Measurements from ENCODE around the gene MMEL1.

Gene MMEL1

DNA sequence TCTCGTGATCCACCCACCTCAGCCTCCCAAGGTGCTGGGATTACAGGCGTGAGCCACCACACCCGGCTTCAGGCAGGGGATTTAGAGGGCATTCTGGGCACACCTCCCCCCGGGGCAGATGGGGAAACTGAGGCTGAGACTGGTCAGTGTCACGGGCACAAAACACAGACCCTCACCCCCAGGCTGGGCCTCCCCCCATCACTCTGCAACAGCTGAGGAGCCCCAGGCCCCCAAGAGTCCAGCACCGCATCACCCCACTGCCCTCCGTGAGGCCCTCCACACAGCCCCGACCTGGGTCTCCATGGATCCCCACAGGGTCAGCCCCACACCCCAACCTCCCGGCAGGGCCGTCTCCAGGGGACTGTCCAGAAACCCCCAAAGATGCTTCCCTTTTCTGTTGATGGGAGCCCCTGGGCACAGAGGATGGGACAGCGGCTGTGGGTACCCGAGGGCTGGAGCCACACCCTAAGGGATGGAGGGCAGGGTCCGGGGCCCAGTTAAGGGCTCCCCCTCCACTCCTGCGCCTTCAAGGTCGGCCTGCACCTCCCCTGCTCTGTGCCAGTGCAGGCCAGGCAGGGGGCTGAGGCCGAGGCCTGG is 65.6 kb downstream of the MMEL1 start:
- Histone ChIP-seq H3K36me3 (peaks cover 22% of the 10 kb centered on the region), H3K4me1 (ENCODE audit: control insufficient read depth in 1 of 2, insufficient read depth in 1 of 2, low read depth in 1 of 2, low read length in 1 of 2) (no peaks in the 10 kb centered on the region), H3K27ac (no peak overlapping the region), H3K9me3 (no peaks in the 10 kb centered on the region), H3K27me3 (no peaks in the 10 kb centered on the region), H3K4me3 (ENCODE audit: low read depth in 1 of 2, low read length in 1 of 2) (no peak overlapping the region)
- TF ChIP-seq, protein P1, sequence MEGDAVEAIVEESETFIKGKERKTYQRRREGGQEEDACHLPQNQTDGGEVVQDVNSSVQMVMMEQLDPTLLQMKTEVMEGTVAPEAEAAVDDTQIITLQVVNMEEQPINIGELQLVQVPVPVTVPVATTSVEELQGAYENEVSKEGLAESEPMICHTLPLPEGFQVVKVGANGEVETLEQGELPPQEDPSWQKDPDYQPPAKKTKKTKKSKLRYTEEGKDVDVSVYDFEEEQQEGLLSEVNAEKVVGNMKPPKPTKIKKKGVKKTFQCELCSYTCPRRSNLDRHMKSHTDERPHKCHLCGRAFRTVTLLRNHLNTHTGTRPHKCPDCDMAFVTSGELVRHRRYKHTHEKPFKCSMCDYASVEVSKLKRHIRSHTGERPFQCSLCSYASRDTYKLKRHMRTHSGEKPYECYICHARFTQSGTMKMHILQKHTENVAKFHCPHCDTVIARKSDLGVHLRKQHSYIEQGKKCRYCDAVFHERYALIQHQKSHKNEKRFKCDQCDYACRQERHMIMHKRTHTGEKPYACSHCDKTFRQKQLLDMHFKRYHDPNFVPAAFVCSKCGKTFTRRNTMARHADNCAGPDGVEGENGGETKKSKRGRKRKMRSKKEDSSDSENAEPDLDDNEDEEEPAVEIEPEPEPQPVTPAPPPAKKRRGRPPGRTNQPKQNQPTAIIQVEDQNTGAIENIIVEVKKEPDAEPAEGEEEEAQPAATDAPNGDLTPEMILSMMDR (IDR thresholded peaks at IDR 0.05) = no peak

GRCh38 chr1:2566101-2567045 is 66.4 kb downstream of the MMEL1 start:
- no peak overlapping the region for H3K27ac ChIP-seq
- no peaks in the 10 kb centered on the region for H3K9me3 ChIP-seq
- peaks cover 30% of the 10 kb centered on the region for H3K36me3 ChIP-seq
- TF ChIP-seq, protein P1 (IDR thresholded peaks at IDR 0.05) = no peak
- H3K4me1 ChIP-seq (ENCODE audit: control insufficient read depth in 1 of 2, insufficient read depth in 1 of 2, low read depth in 1 of 2, low read length in 1 of 2) = no peaks in the 10 kb centered on the region
- no peaks in the 10 kb centered on the region for H3K27me3 ChIP-seq
- no peak overlapping the region for H3K4me3 ChIP-seq (ENCODE audit: low read depth in 1 of 2, low read length in 1 of 2)

- Histone ChIP-seq H3K9me3 (no peaks in the 10 kb centered on the region), H3K36me3 (peaks cover 45% of the 10 kb centered on the region), H3K4me1 (ENCODE audit: control insufficient read depth in 1 of 2, insufficient read depth in 1 of 2, low read depth in 1 of 2, low read length in 1 of 2) (no peaks in the 10 kb centered on the region), H3K27ac (peak overlapping the region; percentile 36), H3K4me3 (ENCODE audit: low read depth in 1 of 2, low read length in 1 of 2) (no peak overlapping the region), H3K27me3 (no peaks in the 10 kb centered on the region)
- TF ChIP-seq, protein P1 (IDR thresholded peaks at IDR 0.05) = no peak
Measured at GRCh38 chr1:2564815-2565374, 67.9 kb downstream of the MMEL1 start.

DNA sequence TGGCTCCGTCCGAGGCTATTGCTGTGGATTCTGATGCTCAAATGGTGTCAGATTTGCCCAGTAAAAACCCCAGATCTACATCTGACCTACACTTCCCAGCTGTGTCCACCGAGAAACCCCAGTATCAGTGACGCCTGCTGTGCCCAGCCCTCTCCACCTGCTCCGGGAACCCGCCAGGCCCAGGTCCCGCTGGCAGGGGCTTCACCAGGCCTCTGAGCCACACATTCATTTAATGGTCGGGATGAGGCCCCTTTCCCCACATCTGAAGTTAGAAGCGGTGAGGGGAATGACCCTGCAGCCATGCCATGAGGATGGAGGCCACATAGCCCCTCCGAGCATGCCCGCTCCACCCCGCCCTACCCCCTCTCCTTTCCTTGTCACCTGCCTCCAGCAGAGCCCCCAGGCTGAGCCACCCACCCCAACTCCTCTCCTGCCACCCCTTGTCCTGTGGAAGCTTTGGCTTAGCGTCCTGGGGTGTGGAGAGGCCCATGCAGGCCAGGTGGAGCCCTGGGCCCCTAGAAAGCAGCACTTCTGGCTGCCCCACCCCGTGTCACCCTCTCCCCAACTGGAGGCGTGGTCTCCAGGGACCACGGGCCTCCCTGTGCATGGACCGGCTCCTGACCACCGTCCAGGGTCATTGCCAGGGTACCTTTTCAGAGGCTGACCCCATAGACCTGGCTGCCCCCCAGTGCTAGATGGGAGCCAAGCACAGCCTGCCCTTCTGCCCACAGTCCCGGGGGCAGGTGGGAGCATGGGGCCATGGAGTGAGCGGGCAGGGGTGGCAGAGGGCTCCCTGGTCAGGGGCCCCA is 68.6 kb downstream of the MMEL1 start:
- no peaks in the 10 kb centered on the region for H3K9me3 ChIP-seq
- H3K36me3 ChIP-seq = peaks cover 52% of the 10 kb centered on the region
- no peaks in the 10 kb centered on the region for H3K4me1 ChIP-seq (ENCODE audit: control insufficient read depth in 1 of 2, insufficient read depth in 1 of 2, low read depth in 1 of 2, low read length in 1 of 2)
- H3K4me3 ChIP-seq (ENCODE audit: low read depth in 1 of 2, low read length in 1 of 2) = no peak overlapping the region
- no peaks in the 10 kb centered on the region for H3K27me3 ChIP-seq
- TF ChIP-seq, protein P1 (IDR thresholded peaks at IDR 0.05) = no peak
- peak overlapping the region; percentile 36 for H3K27ac ChIP-seq

DNA sequence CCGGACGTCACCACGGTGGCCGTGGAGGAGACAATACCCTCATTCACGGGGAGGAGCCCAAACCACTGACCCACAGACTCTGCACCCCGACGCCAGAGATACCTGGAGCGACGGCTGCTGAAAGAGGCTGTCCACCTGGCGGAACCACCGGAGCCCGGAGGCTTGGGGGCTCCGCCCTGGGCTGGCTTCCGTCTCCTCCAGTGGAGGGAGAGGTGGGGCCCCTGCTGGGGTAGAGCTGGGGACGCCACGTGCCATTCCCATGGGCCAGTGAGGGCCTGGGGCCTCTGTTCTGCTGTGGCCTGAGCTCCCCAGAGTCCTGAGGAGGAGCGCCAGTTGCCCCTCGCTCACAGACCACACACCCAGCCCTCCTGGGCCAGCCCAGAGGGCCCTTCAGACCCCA is 69.6 kb downstream of the MMEL1 start:
- Histone ChIP-seq H3K27ac (peak overlapping the region; percentile 36), H3K36me3 (peaks cover 62% of the 10 kb centered on the region), H3K4me3 (ENCODE audit: low read depth in 1 of 2, low read length in 1 of 2) (no peak overlapping the region), H3K9me3 (no peaks in the 10 kb centered on the region), H3K27me3 (no peaks in the 10 kb centered on the region), H3K4me1 (ENCODE audit: control insufficient read depth in 1 of 2, insufficient read depth in 1 of 2, low read depth in 1 of 2, low read length in 1 of 2) (peaks cover 0 to 6% of the 10 kb centered on the region in 2 experiments)
- TF ChIP-seq, protein P1 (IDR thresholded peaks at IDR 0.05) = no peak

All from neutrophil (primary cell).